Dermis microvascular lymphatic vessel endothelial cell (primary cell): ENCODE measurements around the gene MASP1. TPM values are rescaled to one million over a fixed set of nuclear protein-coding genes. Genes with fewer than 3 reads are reported as not detected.

Experiments used
- DNase-seq, 2 donors: peaks; one replicate each; pipeline versions ENCODE4 v3.0.0 to v3.0.0-alpha.2; 2010; ENCODE audit warnings: low read depth in 2 of 2
- total RNA-seq: library from RNA; depleted of rRNA; stranded (reverse); fragments of >200 nt; gene quantifications from 2 replicates; pipeline ENCODE4 v1.2.1, GENCODE V29; 2014

The MASP1 gene
- total RNA-seq, 1 donor from 2014 or later: 0.77 TPM

- peak; percentile 46 to 74 for DNase-seq
Measured at GRCh38 chr3:187293516-187294430, 2.2 kb upstream of the MASP1 start.

GRCh38 chr3:187292631-187293515, 1.3 kb upstream of the MASP1 start:
- DNase-seq: no peak

- no peak for DNase-seq
Measured at GRCh38 chr3:187292181-187292580, 644 bp upstream of the MASP1 start.

- no peak for DNase-seq
Measured at GRCh38 chr3:187291001-187291511, 481 bp downstream of the MASP1 start.

- DNase-seq: no peak
Measured at GRCh38 chr3:187290503-187290902, 1.0 kb downstream of the MASP1 start.

GRCh38 chr3:187288855-187289605, 2.5 kb downstream of the MASP1 start:
- DNase-seq: no peak

- peak in 1 of 2 donors; percentile 72 for DNase-seq
Measured at GRCh38 chr3:187288131-187288854, 3.2 kb downstream of the MASP1 start.

- DNase-seq: no peak
Measured at GRCh38 chr3:187287256-187287655, 4.3 kb downstream of the MASP1 start.

GRCh38 chr3:187286467-187287059, 5.0 kb downstream of the MASP1 start:
- no peak for DNase-seq

GRCh38 chr3:187281191-187281714, 10.3 kb downstream of the MASP1 start:
- no peak for DNase-seq

GRCh38 chr3:187280644-187281043, 10.9 kb downstream of the MASP1 start:
- DNase-seq: no peak

GRCh38 chr3:187277129-187277462, 14.4 kb downstream of the MASP1 start:
- peak in 1 of 2 donors; percentile 35 for DNase-seq

GRCh38 chr3:187276397-187277128, 15.0 kb downstream of the MASP1 start:
- DNase-seq: peak in 1 of 2 donors; percentile 73

- no peak for DNase-seq
Measured at GRCh38 chr3:187274977-187275338, 16.6 kb downstream of the MASP1 start.

GRCh38 chr3:187274315-187274976, 17.1 kb downstream of the MASP1 start:
- DNase-seq: no peak

- peak in 1 of 2 donors; percentile 42 for DNase-seq
Measured at GRCh38 chr3:187271582-187271981, 20.0 kb downstream of the MASP1 start.

GRCh38 chr3:187269486-187269885, 22.1 kb downstream of the MASP1 start:
- no peak for DNase-seq

GRCh38 chr3:187267306-187267705, 24.2 kb downstream of the MASP1 start:
- no peak for DNase-seq

GRCh38 chr3:187266691-187267090, 24.8 kb downstream of the MASP1 start:
- DNase-seq: no peak
